ENCODE results near the gene FAM78A.

The FAM78A gene, protein sequence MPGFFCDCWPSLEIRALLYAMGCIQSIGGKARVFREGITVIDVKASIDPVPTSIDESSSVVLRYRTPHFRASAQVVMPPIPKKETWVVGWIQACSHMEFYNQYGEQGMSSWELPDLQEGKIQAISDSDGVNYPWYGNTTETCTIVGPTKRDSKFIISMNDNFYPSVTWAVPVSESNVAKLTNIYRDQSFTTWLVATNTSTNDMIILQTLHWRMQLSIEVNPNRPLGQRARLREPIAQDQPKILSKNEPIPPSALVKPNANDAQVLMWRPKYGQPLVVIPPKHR

GRCh38 chr9:131276094-131276888 is at the start of gene FAM78A:
Gene FAM78A, minus strand, starts transcription at chr9:131276510. Its CDS starts 331 bp downstream, at chr9:131276179.
- DNase-seq (ENCODE audit: low spot score): no peak
- POLR2A ChIA-PET (ENCODE audit: low non-redundant PET): no interaction called here
- CTCF ChIA-PET: interaction anchor here (0.6 kb wide), 2 partner anchors 61 to 96 kb away, joined by 3 to 4 read pairs; no protein-coding TSS in a partner anchor
- TF ChIP-seq, protein P1, sequence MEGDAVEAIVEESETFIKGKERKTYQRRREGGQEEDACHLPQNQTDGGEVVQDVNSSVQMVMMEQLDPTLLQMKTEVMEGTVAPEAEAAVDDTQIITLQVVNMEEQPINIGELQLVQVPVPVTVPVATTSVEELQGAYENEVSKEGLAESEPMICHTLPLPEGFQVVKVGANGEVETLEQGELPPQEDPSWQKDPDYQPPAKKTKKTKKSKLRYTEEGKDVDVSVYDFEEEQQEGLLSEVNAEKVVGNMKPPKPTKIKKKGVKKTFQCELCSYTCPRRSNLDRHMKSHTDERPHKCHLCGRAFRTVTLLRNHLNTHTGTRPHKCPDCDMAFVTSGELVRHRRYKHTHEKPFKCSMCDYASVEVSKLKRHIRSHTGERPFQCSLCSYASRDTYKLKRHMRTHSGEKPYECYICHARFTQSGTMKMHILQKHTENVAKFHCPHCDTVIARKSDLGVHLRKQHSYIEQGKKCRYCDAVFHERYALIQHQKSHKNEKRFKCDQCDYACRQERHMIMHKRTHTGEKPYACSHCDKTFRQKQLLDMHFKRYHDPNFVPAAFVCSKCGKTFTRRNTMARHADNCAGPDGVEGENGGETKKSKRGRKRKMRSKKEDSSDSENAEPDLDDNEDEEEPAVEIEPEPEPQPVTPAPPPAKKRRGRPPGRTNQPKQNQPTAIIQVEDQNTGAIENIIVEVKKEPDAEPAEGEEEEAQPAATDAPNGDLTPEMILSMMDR (conservative IDR thresholded peaks at IDR 0.05; ENCODE audit: low read depth): peak; percentile 13; the same call in 1 of the 2 replicates
- no peak within 1 kb of the TSS for H3K27ac ChIP-seq

DNA sequence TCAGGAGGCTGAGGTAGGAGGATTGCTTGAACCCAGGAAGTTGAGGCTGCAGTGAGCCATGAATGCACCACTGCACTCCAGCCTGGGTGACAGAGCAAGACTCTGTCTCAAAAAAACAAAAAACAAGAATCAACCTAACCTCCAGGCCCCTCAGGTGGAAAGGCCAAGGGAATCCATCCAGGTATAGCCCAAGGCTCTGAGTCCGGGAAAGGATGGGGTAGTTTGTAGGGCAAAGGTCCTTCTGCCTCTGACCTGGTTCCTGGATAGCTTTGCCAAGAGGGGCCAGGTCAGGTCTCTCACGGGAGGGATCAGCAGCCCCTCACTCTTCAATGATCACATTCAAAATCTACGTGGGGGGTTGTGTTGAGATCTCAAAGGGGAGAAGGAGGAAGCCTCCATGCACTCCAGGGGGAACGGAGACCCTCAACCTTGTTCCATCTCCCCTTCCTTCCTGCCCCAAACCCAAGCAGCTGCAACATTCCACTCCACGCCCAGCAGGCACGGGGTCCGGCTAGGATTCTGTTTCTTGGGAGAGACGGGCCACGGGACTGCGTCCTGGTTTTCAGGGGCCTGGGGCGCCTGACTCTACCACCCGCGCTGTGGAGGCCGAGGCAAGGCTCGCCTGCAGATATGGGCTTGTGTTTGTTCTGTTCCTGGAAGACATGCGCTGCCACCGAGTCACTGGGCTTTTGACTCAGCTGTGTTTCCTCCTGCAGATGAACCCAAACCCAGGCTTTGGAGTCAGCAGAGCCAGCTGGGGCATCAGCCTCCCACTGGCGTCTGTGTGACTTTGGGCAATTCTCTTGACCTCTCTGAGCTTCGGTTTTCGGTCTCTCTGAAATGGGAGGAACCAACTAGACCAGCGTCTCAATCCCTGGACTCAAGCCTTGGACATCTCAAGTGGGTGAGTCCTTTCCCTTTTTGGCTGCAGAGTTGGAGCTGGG is 48.7 kb upstream of the FAM78A start:
- ChIA-PET CTCF (interaction anchor here (1.9 to 2.1 kb wide), 2 partner anchors 11 to 431 kb away, joined by 5 to 7 read pairs; no protein-coding TSS in a partner anchor), POLR2A (ENCODE audit: low non-redundant PET) (no interaction called here)
- no peak overlapping the region for H3K27ac ChIP-seq
- TF ChIP-seq, protein P1 (conservative IDR thresholded peaks at IDR 0.05; ENCODE audit: low read depth): no peak
- DNase-seq (ENCODE audit: low spot score): no peak

DNA sequence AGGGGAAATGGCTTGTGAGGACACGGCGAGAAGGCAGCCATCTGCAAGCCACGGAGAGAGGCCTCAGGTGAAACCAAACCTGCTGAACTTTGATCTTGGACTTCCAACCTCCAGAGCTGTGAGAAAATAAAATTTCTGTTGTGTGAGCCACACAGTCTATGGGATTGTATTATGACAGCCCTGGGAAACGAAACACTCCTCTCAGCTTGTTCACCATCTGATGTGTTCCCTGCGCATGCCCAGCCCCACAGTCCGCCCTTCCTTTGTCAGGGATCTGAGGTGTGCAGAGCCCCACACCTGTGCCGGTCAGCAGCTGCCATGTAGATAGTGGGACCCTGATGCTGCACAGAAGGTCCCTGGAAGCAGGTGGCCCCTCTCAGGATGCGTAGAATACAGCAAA is 47.3 kb upstream of the FAM78A start:
- H3K27ac ChIP-seq: no peak overlapping the region
- DNase-seq (ENCODE audit: low spot score): no peak
- POLR2A ChIA-PET (ENCODE audit: low non-redundant PET): no interaction called here
- TF ChIP-seq, protein P1 (conservative IDR thresholded peaks at IDR 0.05; ENCODE audit: low read depth): no peak
- CTCF ChIA-PET: interaction anchor here (0.6 to 2.1 kb wide), 3 partner anchors 10 to 31 kb away, joined by 3 to 7 read pairs (median 3); no protein-coding TSS in a partner anchor

DNA sequence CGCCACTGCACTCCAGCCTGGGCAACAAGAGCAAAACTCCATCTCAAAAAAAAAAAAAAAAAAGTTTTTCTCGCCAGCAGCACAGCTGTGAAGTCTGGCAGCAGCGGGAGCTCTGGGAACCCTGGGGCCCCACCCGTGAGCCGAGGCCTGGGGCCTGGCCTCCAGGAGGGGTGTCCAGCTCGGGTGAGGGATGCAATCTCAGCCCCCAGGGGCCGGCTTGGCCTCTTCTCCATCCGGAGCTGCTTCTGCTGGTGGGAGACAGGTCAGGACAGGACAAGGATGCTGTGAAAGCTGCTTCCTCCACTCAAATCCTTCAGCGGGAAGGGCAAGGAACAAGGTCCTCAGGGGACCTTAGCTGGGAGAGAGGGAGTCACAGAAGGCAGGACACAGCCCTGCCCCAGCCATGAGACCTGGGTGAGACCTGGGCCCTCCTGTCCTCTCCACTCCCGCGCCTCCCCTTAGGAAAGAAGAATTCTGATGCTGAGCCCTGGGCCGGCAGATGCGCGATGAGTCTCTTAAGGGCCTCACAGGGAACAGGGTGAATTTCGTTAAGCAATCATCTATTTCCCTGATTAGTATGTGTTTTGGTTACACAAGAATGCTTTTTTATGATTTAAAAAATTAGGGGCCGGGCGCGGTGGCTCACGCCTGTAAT is 43.8 kb upstream of the FAM78A start:
- TF ChIP-seq, protein P1 (conservative IDR thresholded peaks at IDR 0.05; ENCODE audit: low read depth): no peak
- no peak overlapping the region for H3K27ac ChIP-seq
- POLR2A ChIA-PET (ENCODE audit: low non-redundant PET): no interaction called here
- CTCF ChIA-PET: no interaction called here
- no peak for DNase-seq (ENCODE audit: low spot score)

DNA sequence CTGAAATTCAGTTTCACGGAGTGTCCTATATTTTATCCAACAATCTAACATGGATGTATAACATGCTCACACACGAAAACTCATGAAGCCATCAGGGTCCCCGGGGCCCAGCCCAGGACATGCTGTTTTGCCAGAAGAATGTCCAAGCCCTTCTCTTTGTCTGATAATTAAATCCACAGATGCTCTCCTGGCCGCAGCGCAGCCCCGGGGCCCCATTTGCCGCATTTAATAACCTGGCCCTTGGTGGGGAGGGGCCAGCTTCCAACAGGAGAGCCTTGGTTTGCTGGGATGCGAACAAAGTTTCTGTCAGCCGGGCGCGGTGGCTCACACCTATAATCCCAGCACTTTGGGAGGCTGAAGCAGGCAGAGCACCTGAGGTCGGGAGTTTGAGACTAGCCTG is 43.2 kb upstream of the FAM78A start:
- DNase-seq (ENCODE audit: low spot score): no peak
- ChIA-PET POLR2A (ENCODE audit: low non-redundant PET) (no interaction called here), CTCF (no interaction called here)
- no peak overlapping the region for H3K27ac ChIP-seq
- TF ChIP-seq, protein P1 (conservative IDR thresholded peaks at IDR 0.05; ENCODE audit: low read depth): no peak
